AG04450 (cell line): ENCODE data around the gene DLEU7. TPM values are rescaled to one million over a fixed set of nuclear protein-coding genes. Genes with fewer than 3 reads are reported as not detected.

ENCODE experiments used
- CTCF ChIA-PET: fragments of 300-600, 350-600 bp; formaldehyde crosslinking; extraction: SDS; loops from one replicate; lab custom pipeline; 2022; ENCODE audit warnings: antibody characterized with exemption, inconsistent platforms; lab: Charles Lee
- POLR2A ChIA-PET: fragments of 350-600 bp; formaldehyde crosslinking; extraction: SDS; loops from one replicate; lab custom pipeline; 2021; ENCODE audit warnings: antibody characterized with exemption, inconsistent platforms; lab: Yijun Ruan, JAX
- DNase-seq: peaks from one replicate; pipeline ENCODE4 v3.0.0-alpha.2; 2011; ENCODE audit warnings: low read depth, low spot score
- H3K27ac ChIP-seq: one replicate; pipeline ENCODE4 v1.5.1; 2012; ENCODE audit warnings: low read depth, low read length, control low read depth
- H3K27me3 ChIP-seq: one replicate; pipeline ENCODE4 v1.6.0; 2012; ENCODE audit warnings: low read length; ENCODE audit not compliant: control insufficient read depth, insufficient read depth
- H3K4me3 ChIP-seq: 2 replicates; pipeline ENCODE4 v1.5.1; 2011; ENCODE audit warnings: mild to moderate bottlenecking, low read depth, low read length, control low read depth
- H3K9me3 ChIP-seq: 2 replicates; pipeline ENCODE4 v1.5.1; 2012; ENCODE audit warnings: low read length; ENCODE audit not compliant: control insufficient read depth, insufficient read depth
- polyA plus RNA-seq: library from polyadenylated mRNA; depleted of rRNA; stranded (reverse); fragments of >200 nt; gene quantifications from 2 replicates; pipeline ENCODE4 v1.2.3, GENCODE V29; 2011
- TF ChIP-seq, protein P1 (sequence below): IDR thresholded peaks from 2 replicates; pipeline ENCODE4 v1.5.1; 2011; ENCODE audit warnings: low read depth, low read length, control low read depth, inconsistent platforms

The DLEU7 gene
- polyA plus RNA-seq, 1 experiment: not detected

DNA sequence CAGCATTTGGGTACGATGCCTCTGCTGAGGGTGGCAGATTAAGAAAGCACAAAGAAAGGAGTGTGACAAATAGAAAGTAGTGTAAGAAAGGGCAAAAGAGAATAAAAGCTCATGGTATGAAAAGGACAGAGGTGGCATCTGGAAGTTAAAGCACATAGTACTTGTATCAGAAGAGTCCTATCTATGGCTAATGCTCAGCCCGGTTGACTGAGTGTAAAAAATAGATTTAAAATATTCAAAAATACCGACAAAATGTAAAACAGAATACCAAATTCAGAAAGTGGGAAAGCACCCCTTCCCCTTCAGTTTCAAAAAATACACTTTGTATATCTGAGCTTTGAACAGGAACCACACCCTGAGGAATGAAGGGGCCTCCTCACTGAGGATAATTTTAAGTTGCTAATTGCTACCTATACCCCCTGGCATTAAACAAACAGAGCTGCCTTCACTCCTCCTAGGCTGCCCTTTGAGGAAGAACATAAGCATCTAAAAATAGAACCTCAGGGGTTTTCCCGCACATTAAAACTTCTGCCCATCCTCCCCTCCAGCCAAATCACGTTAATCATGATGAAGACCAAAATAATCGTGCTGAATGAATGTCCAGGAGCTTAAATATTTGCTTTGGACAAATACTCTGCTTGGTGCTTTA, 43.3 kb downstream of the DLEU7 start:
- DNase-seq: no peak
- no peak overlapping the region for H3K4me3 ChIP-seq
- 0 out of 2 replicates have a peak, but pooled peaks cover 2% of the 10 kb centered on the region for H3K9me3 ChIP-seq
- H3K27ac ChIP-seq: no peak overlapping the region
- ChIA-PET POLR2A (no interaction called here), CTCF (interaction anchor here (0.6 to 2.4 kb wide), 17 partner anchors 9 to 823 kb away, joined by 3 to 30 read pairs (median 4); partner anchors contain the start of gene TRIM13)
- H3K27me3 ChIP-seq: no peaks in the 10 kb centered on the region
- TF ChIP-seq, protein P1, sequence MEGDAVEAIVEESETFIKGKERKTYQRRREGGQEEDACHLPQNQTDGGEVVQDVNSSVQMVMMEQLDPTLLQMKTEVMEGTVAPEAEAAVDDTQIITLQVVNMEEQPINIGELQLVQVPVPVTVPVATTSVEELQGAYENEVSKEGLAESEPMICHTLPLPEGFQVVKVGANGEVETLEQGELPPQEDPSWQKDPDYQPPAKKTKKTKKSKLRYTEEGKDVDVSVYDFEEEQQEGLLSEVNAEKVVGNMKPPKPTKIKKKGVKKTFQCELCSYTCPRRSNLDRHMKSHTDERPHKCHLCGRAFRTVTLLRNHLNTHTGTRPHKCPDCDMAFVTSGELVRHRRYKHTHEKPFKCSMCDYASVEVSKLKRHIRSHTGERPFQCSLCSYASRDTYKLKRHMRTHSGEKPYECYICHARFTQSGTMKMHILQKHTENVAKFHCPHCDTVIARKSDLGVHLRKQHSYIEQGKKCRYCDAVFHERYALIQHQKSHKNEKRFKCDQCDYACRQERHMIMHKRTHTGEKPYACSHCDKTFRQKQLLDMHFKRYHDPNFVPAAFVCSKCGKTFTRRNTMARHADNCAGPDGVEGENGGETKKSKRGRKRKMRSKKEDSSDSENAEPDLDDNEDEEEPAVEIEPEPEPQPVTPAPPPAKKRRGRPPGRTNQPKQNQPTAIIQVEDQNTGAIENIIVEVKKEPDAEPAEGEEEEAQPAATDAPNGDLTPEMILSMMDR: no peak

DNA sequence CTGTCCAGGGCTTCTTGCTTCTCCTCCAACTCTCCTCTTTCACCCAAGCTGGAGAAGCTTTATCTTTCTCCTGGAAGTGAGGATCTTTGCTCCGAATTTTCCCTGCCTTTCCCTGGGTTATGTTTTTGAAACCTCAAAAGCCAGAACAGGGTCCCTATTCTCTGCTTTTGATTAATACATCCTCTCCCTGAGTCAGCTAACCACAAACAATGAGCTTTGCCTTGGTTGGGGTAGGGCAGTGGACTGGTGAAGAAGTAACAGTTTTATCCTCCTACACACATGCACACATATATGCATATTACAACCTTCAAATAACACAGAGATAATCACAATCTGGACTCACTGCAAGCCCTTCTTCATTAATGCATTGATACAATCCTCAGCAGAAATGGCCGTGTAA, 44.6 kb downstream of the DLEU7 start:
- CTCF ChIA-PET: no interaction called here
- no peak overlapping the region for H3K4me3 ChIP-seq
- POLR2A ChIA-PET: no interaction called here
- no peaks in the 10 kb centered on the region for H3K27me3 ChIP-seq
- no peaks in the 10 kb centered on the region for H3K9me3 ChIP-seq
- no peak for DNase-seq
- no peak overlapping the region for H3K27ac ChIP-seq
- TF ChIP-seq, protein P1: no peak

DNA sequence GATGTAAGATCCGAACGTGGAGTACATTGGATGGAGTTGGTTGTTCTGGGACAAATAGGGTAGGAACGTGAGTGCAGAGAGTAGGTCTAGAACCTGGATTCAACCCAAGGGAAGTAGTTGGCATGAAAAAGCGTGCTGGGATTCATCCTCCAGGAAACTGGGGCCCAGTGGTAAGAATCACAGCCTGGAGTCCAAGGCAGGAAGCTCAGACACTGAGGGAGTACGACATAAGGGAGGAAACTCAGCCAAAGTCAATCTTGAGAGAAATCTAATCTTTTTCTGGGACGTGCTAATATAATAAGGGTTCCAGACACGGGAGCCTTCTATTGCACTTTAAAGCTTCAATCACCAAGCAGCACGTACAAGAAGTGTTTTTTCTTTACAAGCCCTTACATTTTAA, 46.4 kb downstream of the DLEU7 start:
- ChIA-PET POLR2A (no interaction called here), CTCF (interaction anchor here (1.1 kb wide), 1 partner anchor 114 kb away, joined by 3 read pairs; no protein-coding TSS in a partner anchor)
- Histone ChIP-seq H3K4me3 (no peak overlapping the region), H3K27ac (no peak overlapping the region), H3K27me3 (no peaks in the 10 kb centered on the region), H3K9me3 (no peaks in the 10 kb centered on the region)
- TF ChIP-seq, protein P1: no peak
- no peak for DNase-seq

DNA sequence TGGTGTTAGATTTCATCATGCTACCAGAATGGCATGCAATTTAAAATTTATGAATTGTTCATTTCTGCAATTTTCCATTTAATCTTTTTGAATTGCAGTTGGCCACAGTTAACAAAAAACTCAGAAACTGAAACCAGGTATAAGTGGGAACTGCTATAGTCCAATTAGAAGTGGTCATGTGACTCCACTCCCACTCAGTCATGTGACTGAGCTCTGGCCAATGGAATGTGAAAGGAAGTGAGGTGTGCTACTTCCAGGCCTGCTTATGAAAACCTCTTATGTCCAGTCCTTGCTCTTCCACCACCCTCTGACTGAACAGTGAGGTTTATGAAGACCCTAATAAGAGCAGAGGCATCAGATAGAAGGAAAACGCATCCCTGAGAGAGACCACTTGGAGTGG, 47.0 kb downstream of the DLEU7 start:
- ChIA-PET POLR2A (no interaction called here), CTCF (no interaction called here)
- DNase-seq: no peak
- Histone ChIP-seq H3K27ac (no peak overlapping the region), H3K9me3 (no peaks in the 10 kb centered on the region), H3K27me3 (no peaks in the 10 kb centered on the region), H3K4me3 (no peak overlapping the region)
- TF ChIP-seq, protein P1: no peak

DNA sequence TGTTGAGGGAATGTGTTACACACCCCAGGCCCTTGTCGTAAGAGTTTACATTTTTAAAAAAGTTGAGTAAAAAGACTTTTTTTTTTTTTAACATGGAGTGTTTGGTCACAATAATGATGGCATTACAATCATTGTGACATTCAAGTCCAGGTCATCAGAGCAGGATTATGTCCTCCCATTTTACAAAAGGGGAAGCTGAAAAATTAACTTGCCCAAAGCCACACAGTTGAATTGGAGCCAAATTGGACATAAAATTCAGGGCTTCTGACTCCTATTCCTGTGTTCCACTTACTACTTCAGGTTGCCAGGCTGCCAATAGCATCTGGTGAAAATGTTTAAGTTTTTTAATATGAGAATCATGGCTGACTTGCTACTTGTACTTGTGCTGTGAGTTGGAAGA, 49.3 kb downstream of the DLEU7 start:
- TF ChIP-seq, protein P1: no peak

More for the DNA sequence above, 49.3 kb downstream of the DLEU7 start:
- H3K9me3 ChIP-seq: no peaks in the 10 kb centered on the region
- H3K27me3 ChIP-seq: no peaks in the 10 kb centered on the region
- POLR2A ChIA-PET: no interaction called here
- no peak for DNase-seq
- no peak overlapping the region for H3K4me3 ChIP-seq
- no peak overlapping the region for H3K27ac ChIP-seq
- CTCF ChIA-PET: no interaction called here
